GM12891 (cell line): Measurements from ENCODE around the gene MICAL3.
"Not testable (repeated sequence)": the region's sequence is repeated elsewhere in the genome, so short reads cannot be mapped to it uniquely, and the experiment has no call there.

Source experiments
- DNase-seq: peaks from one replicate; pipeline ENCODE4 v3.0.0; 2011; ENCODE audit warnings: low spot score; ENCODE audit not compliant: insufficient read length
- FAIRE-seq: peaks from 2 replicates; lab custom pipeline; 2011; peaks lifted over from hg19 to GRCh38; lab: Jason Lieb, UNC
- PAX5 ChIP-seq: IDR thresholded peaks from 2 replicates; pipeline ENCODE4 v1.6.1; 2011; ENCODE audit warnings: low read length, moderate library complexity, mild to moderate bottlenecking; ENCODE audit not compliant: insufficient read depth, severe bottlenecking
- POLR2A ChIP-seq: IDR thresholded peaks from 2 replicates; pipeline ENCODE4 v1.6.1; 2011; ENCODE audit warnings: low read depth, low read length, control low read depth
- POLR2AphosphoS5 ChIP-seq: IDR thresholded peaks from 2 replicates; pipeline ENCODE4 v1.6.1; 2011; ENCODE audit warnings: low read depth, low read length, control low read depth
- POU2F2 ChIP-seq: IDR thresholded peaks from 2 replicates; pipeline ENCODE4 v1.6.1; 2011; ENCODE audit warnings: low read depth, mild to moderate bottlenecking, control low read depth, low read length, moderate library complexity
- SPI1 ChIP-seq: IDR thresholded peaks from 2 replicates; pipeline ENCODE4 v1.6.1; 2011; ENCODE audit warnings: low read depth, low read length, control low read depth
- TAF1 ChIP-seq: IDR thresholded peaks from 2 replicates; pipeline ENCODE4 v1.6.1; 2011; ENCODE audit warnings: low read depth, low read length, control low read depth

Gene MICAL3

GRCh38 chr22:17772249-17772957, 252.0 kb downstream of the MICAL3 start:
- DNase-seq, result no peak
- no peak for FAIRE-seq
- TF ChIP-seq POLR2AphosphoS5 (no peak), SPI1 (no peak), TAF1 (no peak), POU2F2 (no peak), POLR2A (no peak), PAX5 (no peak)

- no peak for TF ChIP-seq POLR2A
- no peak for TF ChIP-seq TAF1
- no peak for TF ChIP-seq SPI1
- TF ChIP-seq PAX5, result no peak
- TF ChIP-seq POU2F2, result no peak
- TF ChIP-seq POLR2AphosphoS5, result no peak
- FAIRE-seq, result peak; percentile 28
- no peak for DNase-seq
Observed at GRCh38 chr22:17770180-17771077, 253.9 kb downstream of the MICAL3 start.

- TF ChIP-seq SPI1 (no peak), POLR2A (no peak), POLR2AphosphoS5 (no peak), TAF1 (no peak)
- no peak for FAIRE-seq
- DNase-seq, result no peak
Observed at GRCh38 chr22:17769716-17770082, 254.7 kb downstream of the MICAL3 start.

GRCh38 chr22:17769013-17769715, 255.2 kb downstream of the MICAL3 start:
- DNase-seq, result no peak
- no peak for TF ChIP-seq POLR2A
- no peak for TF ChIP-seq SPI1
- no peak for TF ChIP-seq POU2F2
- TF ChIP-seq TAF1, result no peak
- no peak for TF ChIP-seq POLR2AphosphoS5
- no peak for TF ChIP-seq PAX5

GRCh38 chr22:17767233-17768065, 256.9 kb downstream of the MICAL3 start:
- TF ChIP-seq POLR2A (no peak), TAF1 (no peak), SPI1 (no peak), POLR2AphosphoS5 (no peak), PAX5 (no peak), POU2F2 (peak; percentile 56; the same call in 1 of the 2 replicates)
- peak; percentile 90 for FAIRE-seq
- no peak for DNase-seq

More at GRCh38 chr22:17769013-17769715, 255.2 kb downstream of the MICAL3 start:
- FAIRE-seq, result no peak

- peak; percentile 26 for FAIRE-seq
Observed at GRCh38 chr22:17764852-17765251, 259.5 kb downstream of the MICAL3 start.

GRCh38 chr22:17764036-17764435, 260.3 kb downstream of the MICAL3 start:
- TF ChIP-seq POU2F2, result no peak
- no peak for TF ChIP-seq POLR2AphosphoS5
- no peak for TF ChIP-seq TAF1
- TF ChIP-seq SPI1, result no peak
- no peak for TF ChIP-seq PAX5
- TF ChIP-seq POLR2A, result no peak
- DNase-seq, result no peak
- FAIRE-seq, result peak; percentile 57

More at GRCh38 chr22:17764852-17765251, 259.5 kb downstream of the MICAL3 start:
- not testable (repeated sequence) for DNase-seq

- DNase-seq, FAIRE-seq: not testable (repeated sequence)
Observed at GRCh38 chr22:17763442-17763841, 260.9 kb downstream of the MICAL3 start.

- DNase-seq (no peak), FAIRE-seq (no peak)
- TF ChIP-seq SPI1 (no peak), POLR2AphosphoS5 (no peak), POLR2A (no peak), POU2F2 (no peak), PAX5 (no peak), TAF1 (no peak)
Observed at GRCh38 chr22:17761138-17761488, 263.2 kb downstream of the MICAL3 start.
